ENCODE measurements around the gene WHRN.

WHRN gene

GRCh38 chr9:114484854-114485443 lies 20.3 kb downstream of the WHRN start:
- TF ChIP-seq, protein P1, sequence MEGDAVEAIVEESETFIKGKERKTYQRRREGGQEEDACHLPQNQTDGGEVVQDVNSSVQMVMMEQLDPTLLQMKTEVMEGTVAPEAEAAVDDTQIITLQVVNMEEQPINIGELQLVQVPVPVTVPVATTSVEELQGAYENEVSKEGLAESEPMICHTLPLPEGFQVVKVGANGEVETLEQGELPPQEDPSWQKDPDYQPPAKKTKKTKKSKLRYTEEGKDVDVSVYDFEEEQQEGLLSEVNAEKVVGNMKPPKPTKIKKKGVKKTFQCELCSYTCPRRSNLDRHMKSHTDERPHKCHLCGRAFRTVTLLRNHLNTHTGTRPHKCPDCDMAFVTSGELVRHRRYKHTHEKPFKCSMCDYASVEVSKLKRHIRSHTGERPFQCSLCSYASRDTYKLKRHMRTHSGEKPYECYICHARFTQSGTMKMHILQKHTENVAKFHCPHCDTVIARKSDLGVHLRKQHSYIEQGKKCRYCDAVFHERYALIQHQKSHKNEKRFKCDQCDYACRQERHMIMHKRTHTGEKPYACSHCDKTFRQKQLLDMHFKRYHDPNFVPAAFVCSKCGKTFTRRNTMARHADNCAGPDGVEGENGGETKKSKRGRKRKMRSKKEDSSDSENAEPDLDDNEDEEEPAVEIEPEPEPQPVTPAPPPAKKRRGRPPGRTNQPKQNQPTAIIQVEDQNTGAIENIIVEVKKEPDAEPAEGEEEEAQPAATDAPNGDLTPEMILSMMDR (IDR thresholded peaks at IDR 0.05; ENCODE audit: borderline replicate concordance, insufficient read depth, low read depth, low read length): no peak
- no peak overlapping the region for H3K4me3 ChIP-seq (ENCODE audit: low read depth, low read length)

- TF ChIP-seq, protein P1 (IDR thresholded peaks at IDR 0.05; ENCODE audit: borderline replicate concordance, insufficient read depth, low read depth, low read length): no peak
- no peak overlapping the region for H3K4me3 ChIP-seq (ENCODE audit: low read depth, low read length)
These were observed 20.9 kb downstream of the WHRN start for GRCh38 chr9:114484215-114484853.

DNA sequence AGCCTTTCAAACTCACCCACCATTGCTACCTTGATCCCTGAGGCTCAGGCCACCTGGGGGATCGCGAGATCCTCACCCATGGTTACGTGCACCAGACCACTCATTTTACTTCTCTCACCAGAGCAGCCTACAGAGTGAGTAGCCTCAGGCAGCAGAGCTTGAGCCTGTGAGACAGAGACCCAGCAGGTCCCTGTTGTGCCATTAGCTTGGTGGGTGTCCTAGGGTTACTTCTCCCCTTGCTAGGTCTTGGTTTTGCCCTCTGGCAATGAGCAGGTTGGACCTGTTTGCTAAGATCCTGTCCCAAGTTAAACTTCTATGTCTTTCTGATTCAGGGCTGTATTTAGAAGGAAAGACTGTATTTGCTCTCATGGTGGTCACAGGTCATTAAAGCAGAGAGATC lies 21.8 kb downstream of the WHRN start:
- TF ChIP-seq, protein P1 (IDR thresholded peaks at IDR 0.05; ENCODE audit: borderline replicate concordance, insufficient read depth, low read depth, low read length): no peak
- H3K4me3 ChIP-seq (ENCODE audit: low read depth, low read length): no peak overlapping the region

DNA sequence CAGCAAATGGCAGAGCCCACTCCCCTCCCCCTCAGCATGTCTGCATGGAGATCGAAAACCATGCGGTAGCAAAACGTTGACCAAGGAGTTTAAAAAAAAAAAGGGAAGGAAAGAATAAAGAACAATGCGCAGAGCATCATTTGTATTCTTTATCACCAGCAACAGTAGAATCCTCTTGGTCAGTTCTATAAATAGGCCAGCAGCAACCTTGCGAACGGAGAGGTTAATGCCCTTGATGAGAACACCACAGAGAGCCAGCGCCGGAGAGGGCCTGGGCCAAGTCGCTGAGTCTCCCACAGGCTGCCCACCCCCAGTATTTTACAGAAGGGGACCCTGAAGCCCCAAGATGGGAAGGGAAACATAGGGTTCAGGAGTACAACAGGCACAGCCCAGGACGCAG lies 22.7 kb downstream of the WHRN start:
- H3K4me3 ChIP-seq (ENCODE audit: low read depth, low read length): no peak overlapping the region
- TF ChIP-seq, protein P1 (IDR thresholded peaks at IDR 0.05; ENCODE audit: borderline replicate concordance, insufficient read depth, low read depth, low read length): no peak

DNA sequence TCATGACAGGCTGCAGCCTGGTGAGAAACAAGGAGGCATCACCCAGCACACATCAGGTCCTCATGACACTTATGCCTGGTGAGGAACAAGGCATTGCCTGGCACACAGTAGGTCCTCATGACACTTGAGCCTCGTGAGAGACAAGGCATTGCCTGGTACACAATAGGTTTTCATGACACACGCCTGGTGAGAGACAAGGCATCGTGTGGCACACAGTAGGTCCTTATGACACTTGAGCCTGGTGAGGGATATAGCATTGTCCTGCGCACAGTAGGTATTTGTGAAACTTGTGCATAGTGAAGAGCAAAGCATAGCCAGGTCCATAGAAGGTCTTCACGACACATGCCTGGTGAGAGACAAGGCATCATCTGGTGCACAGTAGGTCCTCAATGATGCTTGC lies 23.5 kb downstream of the WHRN start:
- TF ChIP-seq, protein P1 (IDR thresholded peaks at IDR 0.05; ENCODE audit: borderline replicate concordance, insufficient read depth, low read depth, low read length): no peak
- H3K4me3 ChIP-seq (ENCODE audit: low read depth, low read length): no peak overlapping the region

- H3K4me3 ChIP-seq (ENCODE audit: low read depth, low read length): no peak overlapping the region
- TF ChIP-seq, protein P1 (IDR thresholded peaks at IDR 0.05; ENCODE audit: borderline replicate concordance, insufficient read depth, low read depth, low read length): no peak
These were observed 24.4 kb downstream of the WHRN start for GRCh38 chr9:114480746-114481435.

DNA sequence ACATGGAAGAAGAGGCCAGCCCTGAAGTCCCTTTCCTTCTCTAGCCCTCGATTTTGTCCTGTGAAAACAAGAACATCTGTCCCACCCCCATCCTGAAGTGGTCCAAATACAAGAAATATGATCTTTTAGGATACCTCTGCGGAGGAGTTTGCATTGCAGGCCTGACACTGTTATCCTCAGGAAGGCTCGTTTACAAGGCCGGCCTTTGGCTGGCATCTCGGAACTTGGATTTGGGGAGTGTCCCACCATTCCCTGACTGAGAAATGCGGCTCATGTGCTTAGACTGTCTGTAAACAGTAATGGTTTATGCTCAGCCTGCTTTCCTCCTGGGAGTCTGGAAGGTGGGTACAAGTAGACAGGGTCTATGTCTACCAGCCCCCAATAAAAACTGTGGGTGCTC lies 26.4 kb downstream of the WHRN start:
- no peak overlapping the region for H3K4me3 ChIP-seq (ENCODE audit: low read depth, low read length)
- TF ChIP-seq, protein P1 (IDR thresholded peaks at IDR 0.05; ENCODE audit: borderline replicate concordance, insufficient read depth, low read depth, low read length): no peak
